Glomerular visceral epithelial cell (primary cell): Measurements from ENCODE around the gene NFKB1.

Source experiments
- DNase-seq: peaks from one replicate; pipeline ENCODE4 v3.0.0-alpha.2; 2016; ENCODE audit errors: extremely low spot score

The NFKB1 gene

GRCh38 chr4:102625232-102625930, 124.2 kb downstream of the NFKB1 start:
- peak; percentile 47 for DNase-seq

GRCh38 chr4:102627831-102628523, 126.8 kb downstream of the NFKB1 start:
- DNase-seq, result peak; percentile 81

DNA sequence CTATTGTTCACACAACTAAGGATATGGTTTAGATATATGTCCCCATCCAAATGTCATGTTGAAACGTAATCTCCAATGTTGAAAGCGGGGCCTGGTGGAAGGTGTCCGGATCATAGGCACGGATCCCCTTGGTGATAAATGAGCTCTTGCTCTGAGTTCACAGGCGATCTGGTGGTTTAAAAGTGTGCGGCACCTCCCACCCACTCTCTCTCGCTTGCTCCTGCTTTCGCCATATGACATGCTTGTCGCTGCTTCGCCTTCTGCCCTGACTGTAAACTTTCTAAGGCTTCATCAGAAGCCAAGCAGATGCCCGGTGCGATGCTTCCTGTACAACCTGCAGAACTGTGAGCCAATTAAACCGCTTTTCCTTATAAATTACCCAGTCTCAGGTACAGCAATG, 128.5 kb downstream of the NFKB1 start:
- no peak for DNase-seq

DNA sequence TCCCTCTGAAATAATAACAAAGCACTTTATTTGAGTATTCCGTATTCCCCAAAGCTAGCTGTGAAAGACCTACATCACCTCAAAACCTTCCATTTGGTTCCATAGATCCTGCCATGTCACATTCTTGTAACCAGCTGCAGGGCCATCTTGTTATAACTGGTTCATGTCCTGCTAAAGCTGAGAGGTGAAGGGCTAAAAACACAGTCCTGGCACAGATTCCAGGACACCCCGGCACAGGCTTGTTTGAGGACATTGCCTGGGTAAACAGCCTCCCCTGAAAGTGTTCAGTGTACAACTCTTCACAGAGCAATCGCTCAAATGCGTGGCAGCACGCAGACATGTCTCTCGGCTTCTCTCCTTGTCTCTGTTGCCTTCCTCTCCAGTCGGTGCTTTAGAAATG, 130.5 kb downstream of the NFKB1 start:
- no peak for DNase-seq

- DNase-seq, result no peak
Observed at GRCh38 chr4:102632241-102633065, 131.3 kb downstream of the NFKB1 start.

DNA sequence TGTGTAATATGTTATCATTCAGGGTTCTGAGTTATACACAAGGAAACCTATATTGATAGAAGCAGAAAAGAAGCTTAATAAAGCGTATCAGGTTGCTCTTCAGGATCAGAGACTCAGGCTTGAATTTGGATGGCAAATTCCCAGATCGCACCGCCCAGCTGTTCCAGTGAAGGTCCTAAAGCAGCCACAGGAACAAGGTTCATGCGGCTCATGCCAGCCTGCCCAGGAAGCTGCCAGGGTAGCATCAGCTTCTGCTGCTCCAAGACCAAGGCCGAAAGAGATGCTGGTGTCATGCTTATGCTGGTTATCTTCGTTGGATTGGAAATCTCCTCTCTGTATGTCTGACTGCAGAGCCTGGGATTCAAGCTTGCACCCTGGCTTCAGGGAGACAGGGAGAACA, 131.9 kb downstream of the NFKB1 start:
- no peak for DNase-seq

DNA sequence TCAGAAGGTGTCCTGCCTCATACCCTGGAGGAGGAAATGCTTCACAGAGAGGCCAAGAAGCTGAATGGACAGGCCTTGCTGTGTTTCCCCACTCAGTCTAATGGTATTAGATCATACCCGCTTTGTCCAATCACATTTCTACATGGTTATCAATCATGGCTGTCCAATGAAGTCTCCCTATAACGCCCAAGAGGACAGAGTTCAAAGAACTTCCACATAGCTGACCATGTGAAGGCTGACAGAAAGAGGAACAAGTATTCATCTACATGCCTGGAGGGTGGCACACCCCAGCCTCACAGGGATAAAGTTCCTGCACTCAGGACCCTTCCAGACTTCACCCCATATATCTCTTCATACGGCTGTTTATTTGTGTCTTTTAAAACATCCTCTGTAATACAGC, 136.2 kb downstream of the NFKB1 start:
- no peak for DNase-seq

- no peak for DNase-seq
Observed at GRCh38 chr4:102638621-102639020, 137.5 kb downstream of the NFKB1 start.

GRCh38 chr4:102639598-102639997, 138.4 kb downstream of the NFKB1 start:
- no peak for DNase-seq

- peak; percentile 58 for DNase-seq
Observed at GRCh38 chr4:102640669-102641068, 139.5 kb downstream of the NFKB1 start.

DNA sequence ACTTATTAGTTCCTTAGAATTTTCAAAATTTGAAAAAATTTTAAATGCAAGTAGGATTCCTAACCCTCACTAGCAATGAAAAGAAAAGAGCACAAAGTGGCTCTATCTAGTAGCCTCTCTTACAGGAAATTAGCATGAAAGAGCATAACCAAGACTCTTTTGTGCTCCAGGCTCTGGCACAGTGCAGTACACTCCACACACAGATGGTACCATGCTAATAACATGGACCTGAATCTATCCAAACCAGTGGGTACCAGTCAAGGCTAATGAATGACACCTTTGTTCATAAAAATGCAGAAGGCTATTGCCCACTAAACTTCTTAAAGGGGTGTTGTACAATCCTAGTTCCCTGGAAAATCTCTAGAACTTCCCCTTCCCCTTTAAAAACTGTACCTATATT, 140.6 kb downstream of the NFKB1 start:
- DNase-seq, result no peak

- DNase-seq, result no peak
Observed at GRCh38 chr4:102642631-102643298, 141.6 kb downstream of the NFKB1 start.

DNA sequence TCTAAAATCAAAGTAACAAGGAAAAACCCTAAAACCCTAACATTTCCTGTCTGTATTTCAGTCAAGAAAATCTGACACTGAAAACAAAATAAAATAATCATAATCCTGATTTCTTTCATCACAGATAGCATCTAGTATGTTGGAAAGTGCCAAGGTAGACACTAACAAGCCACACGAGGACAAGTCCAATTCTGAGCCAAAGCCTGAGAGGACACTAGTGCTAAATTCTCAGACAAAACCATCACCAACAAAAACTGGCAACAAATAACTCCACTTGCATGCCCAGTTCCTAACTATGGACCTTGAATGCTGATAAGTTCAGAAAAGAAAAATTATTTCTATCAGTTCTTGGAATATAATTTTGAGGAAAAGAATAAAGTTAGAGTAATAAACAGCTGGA, 146.0 kb downstream of the NFKB1 start:
- DNase-seq, result no peak

GRCh38 chr4:102657206-102657605, 156.0 kb downstream of the NFKB1 start:
- DNase-seq, result no peak

GRCh38 chr4:102663073-102663472, 161.9 kb downstream of the NFKB1 start:
- peak; percentile 69 for DNase-seq

- peak; percentile 29 for DNase-seq
Observed at GRCh38 chr4:102665527-102665926, 164.4 kb downstream of the NFKB1 start.
